K562 (cell line): ENCODE data around the gene RBMX. TPM values are rescaled to one million over a fixed set of nuclear protein-coding genes. Genes with fewer than 3 reads are reported as not detected.
A peak's percentile ranks its signal among the peaks of the same experiment; 100 is the strongest.

Experiments used
- BRD4 ChIP-seq: fragments of 200-600 bp; sonication (generic); IDR thresholded peaks from 2 replicates; pipeline ENCODE4 v1.6.1; 2017; ENCODE audit warnings: inconsistent platforms
- EWSR1 ChIP-seq: fragments of 450-650 bp; IDR thresholded peaks from 2 replicates; pipeline ENCODE4 v1.6.1; 2018; ENCODE audit warnings: borderline replicate concordance, mild to moderate bottlenecking, low read depth, moderate library complexity; ENCODE audit not compliant: partially characterized antibody
- JUN ChIP-seq, 2 experiments: sonication (generic) in 1 of 2; formaldehyde crosslinking in 1 of 2; IDR thresholded peaks; 2 replicates each; pipeline versions ENCODE4 v1.6.1 to v1.8.0; 2012 to 2022; ENCODE audit warnings: borderline replicate concordance in 2 of 2, mild to moderate bottlenecking in 2 of 2, improper control_type of control experiment in 1 of 2, low read depth in 1 of 2, low read length in 1 of 2, missing genetic modification reagents in 1 of 2
- KDM1A ChIP-seq, 2 experiments: fragments of 450-650 bp; IDR thresholded peaks; 2 replicates each; pipeline ENCODE4 v1.6.1; 2016; ENCODE audit warnings: mild to moderate bottlenecking in 2 of 2
- MCM3 ChIP-seq: fragments of 450-650 bp; IDR thresholded peaks from 2 replicates; pipeline ENCODE4 v1.6.1; 2016
- NR2C2 ChIP-seq, 2 experiments: fragments of 200-800 bp in 1 of 2; sonication (Bioruptor generic) in 1 of 2; sonication (generic) in 1 of 2; formaldehyde crosslinking in 1 of 2; IDR thresholded peaks; 2 replicates each; pipeline versions ENCODE4 v1.6.1 to v1.8.0; 2016 to 2022; ENCODE audit warnings: mild to moderate bottlenecking in 1 of 2, missing compliant biosample characterization in 1 of 2, missing genetic modification characterization in 1 of 2, missing genetic modification reagents in 1 of 2
- PHTF2 ChIP-seq: fragments of 250-450 bp; sonication (Bioruptor Pico); IDR thresholded peaks from 2 replicates; pipeline ENCODE4 v1.5.0; 2021; ENCODE audit warnings: mild to moderate bottlenecking
- PTBP1 ChIP-seq: fragments of 200-400 bp; formaldehyde crosslinking; IDR thresholded peaks from 2 replicates; pipeline ENCODE4 v1.6.1; 2017; ENCODE audit warnings: low read depth, low read length
- SLC30A9 ChIP-seq: fragments of 250-450 bp; sonication (Bioruptor Pico); IDR thresholded peaks from 2 replicates; pipeline ENCODE4 v1.8.0; 2022; ENCODE audit warnings: mild to moderate bottlenecking, moderate library complexity
- SMARCA5 ChIP-seq: fragments of 450-650 bp; IDR thresholded peaks from 2 replicates; pipeline ENCODE4 v1.6.1; 2016
- SRSF1 ChIP-seq: fragments of 200-400 bp; formaldehyde crosslinking; IDR thresholded peaks from 2 replicates; pipeline ENCODE4 v1.6.1; 2017; ENCODE audit warnings: mild to moderate bottlenecking, low read depth, low read length, moderate library complexity
- ZKSCAN1 ChIP-seq: fragments of 150-350 bp; IDR thresholded peaks from 2 replicates; pipeline ENCODE4 v1.6.1; 2016; ENCODE audit warnings: low read depth, low read length
- ZNF253 ChIP-seq: fragments of 250-450 bp; sonication (Bioruptor Pico); conservative IDR thresholded peaks from 2 replicates; pipeline ENCODE4 v1.6.1; 2021; ENCODE audit warnings: mild to moderate bottlenecking
- ZNF384 ChIP-seq: IDR thresholded peaks from 2 replicates; pipeline ENCODE4 v1.6.1; 2012; ENCODE audit warnings: low read depth, low read length, improper control_type of control experiment
- ZNF766 ChIP-seq: fragments of 200-800 bp; sonication (Bioruptor generic); conservative IDR thresholded peaks from 2 replicates; pipeline ENCODE4 v1.6.1; 2016; ENCODE audit warnings: missing genetic modification characterization, missing compliant biosample characterization
- ZNF785 ChIP-seq: fragments of 250-450 bp; sonication (Bioruptor Pico); IDR thresholded peaks from 2 replicates; pipeline ENCODE4 v1.4.0; 2020; ENCODE audit warnings: mild to moderate bottlenecking
- ZSCAN29 ChIP-seq: fragments of 450-650 bp; IDR thresholded peaks from 2 replicates; pipeline ENCODE4 v1.6.1; 2017
- polyA plus RNA-seq, 8 experiments: library from polyadenylated mRNA; depleted of rRNA in 4 of 8; stranded (reverse) in 5 of 8; unstranded in 3 of 8; fragments of >200 nt; fragmentation: Nextera tagmentation in 2 of 8; fragmentation: Illumina TruSeq in 1 of 8; extraction: Ambion mirVana in 2 of 8; extraction: Trizol in 1 of 8; gene quantifications; 2 replicates each; pipeline versions ENCODE4 v1.2.1 to v1.2.3, GENCODE V29; 2011 to 2014; ENCODE audit warnings: inconsistent platforms in 1 of 8, missing spikeins in 1 of 8
- total RNA-seq, 7 experiments: library from RNA; depleted of rRNA in 6 of 7; stranded (reverse); fragments of >200 nt in 6 of 7; fragmentation: Illumina TruSeq in 2 of 7; extraction: Trizol in 2 of 7; gene quantifications; 2 replicates each; pipeline versions ENCODE4 v1.2.1 to v1.2.3, GENCODE V29; 2011 to 2021; ENCODE audit warnings: low replicate concordance in 1 of 7
- TF ChIP-seq, protein P1 (sequence below): fragments of 450-650 bp; formaldehyde crosslinking; IDR thresholded peaks from 2 replicates; pipeline ENCODE4 v1.4.0; 2022; ENCODE audit warnings: missing genetic modification characterization
- TF ChIP-seq, protein P2 (sequence below), 2 experiments: fragments of 450-650 bp in 1 of 2; sonication (generic) in 1 of 2; formaldehyde crosslinking; conservative IDR thresholded peaks; 2 replicates each; pipeline versions ENCODE4 v1.4.0 to v1.8.1; 2020 to 2022; ENCODE audit warnings: mild to moderate bottlenecking in 1 of 2, missing genetic modification reagents in 1 of 2
- TF ChIP-seq, protein P3 (sequence below): sonication (generic); formaldehyde crosslinking; IDR thresholded peaks from 2 replicates; pipeline ENCODE4 v1.8.0; 2022; ENCODE audit warnings: mild to moderate bottlenecking, missing genetic modification reagents
- TF ChIP-seq, protein P4 (sequence below): IDR thresholded peaks from 2 replicates; pipeline ENCODE4 v1.6.1; 2012; ENCODE audit warnings: low read depth, low read length, improper control_type of control experiment, borderline replicate concordance
- TF ChIP-seq, protein P5 (sequence below): fragments of 250-450 bp; sonication (Bioruptor Pico); IDR thresholded peaks from 2 replicates; pipeline ENCODE4 v1.4.0; 2020; ENCODE audit warnings: mild to moderate bottlenecking, moderate library complexity, borderline replicate concordance

RBMX gene
- total and polyA plus RNA-seq, 9 of the 15 experiments (the other 6 are each of a cell fraction or from before 2014, with no cell fraction given), result 405 to 671 (median 540) TPM

DNA sequence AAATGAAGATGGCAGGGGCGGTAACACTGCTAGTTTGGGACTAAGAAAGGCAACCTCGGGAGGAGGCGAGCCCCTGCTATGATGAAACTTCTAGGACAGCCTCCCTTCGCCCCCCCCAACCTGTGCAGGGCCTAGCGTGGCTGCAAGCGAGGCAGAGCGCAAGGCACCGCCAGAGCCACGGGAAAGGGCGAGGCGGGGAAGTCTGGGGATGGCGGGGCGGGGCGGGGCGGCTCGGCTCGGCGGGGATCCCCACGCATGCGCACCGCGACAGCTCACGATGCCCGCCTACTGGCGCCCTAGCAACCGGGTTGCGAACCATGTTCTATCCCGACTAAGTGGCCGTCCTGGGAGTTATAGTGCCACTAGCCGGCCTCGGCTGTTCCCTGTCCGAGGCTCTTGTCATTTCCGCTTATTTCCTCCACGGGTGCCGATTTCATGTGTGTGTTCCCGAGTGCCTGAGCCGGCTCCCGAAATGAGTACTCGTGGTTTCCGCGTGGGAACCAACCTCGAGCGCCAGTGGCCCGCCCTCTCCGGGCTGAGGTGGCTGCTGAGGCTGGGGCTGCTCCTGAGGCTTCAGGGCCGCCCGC is 28.7 kb upstream of the RBMX start (continued):
- no peak for TF ChIP-seq SLC30A9 (CRISPR knock-in tag)
- TF ChIP-seq, protein P1, sequence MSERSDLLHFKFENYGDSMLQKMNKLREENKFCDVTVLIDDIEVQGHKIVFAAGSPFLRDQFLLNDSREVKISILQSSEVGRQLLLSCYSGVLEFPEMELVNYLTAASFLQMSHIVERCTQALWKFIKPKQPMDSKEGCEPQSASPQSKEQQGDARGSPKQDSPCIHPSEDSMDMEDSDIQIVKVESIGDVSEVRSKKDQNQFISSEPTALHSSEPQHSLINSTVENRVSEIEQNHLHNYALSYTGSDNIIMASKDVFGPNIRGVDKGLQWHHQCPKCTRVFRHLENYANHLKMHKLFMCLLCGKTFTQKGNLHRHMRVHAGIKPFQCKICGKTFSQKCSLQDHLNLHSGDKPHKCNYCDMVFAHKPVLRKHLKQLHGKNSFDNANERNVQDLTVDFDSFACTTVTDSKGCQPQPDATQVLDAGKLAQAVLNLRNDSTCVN (CRISPR knock-in tag), result no peak
- TF ChIP-seq KDM1A (IDR thresholded peaks at IDR 0.05), result no peak
- TF ChIP-seq JUN (IDR thresholded peaks at IDR 0.05; ENCODE audit: borderline replicate concordance, low read depth, low read length), result no peak
- TF ChIP-seq JUN (CRISPR knock-in tag; IDR thresholded peaks at IDR 0.05; ENCODE audit: borderline replicate concordance), result 0 out of 2 replicates have a peak, but pooled peaks have one; percentile 17
- TF ChIP-seq, protein P2, sequence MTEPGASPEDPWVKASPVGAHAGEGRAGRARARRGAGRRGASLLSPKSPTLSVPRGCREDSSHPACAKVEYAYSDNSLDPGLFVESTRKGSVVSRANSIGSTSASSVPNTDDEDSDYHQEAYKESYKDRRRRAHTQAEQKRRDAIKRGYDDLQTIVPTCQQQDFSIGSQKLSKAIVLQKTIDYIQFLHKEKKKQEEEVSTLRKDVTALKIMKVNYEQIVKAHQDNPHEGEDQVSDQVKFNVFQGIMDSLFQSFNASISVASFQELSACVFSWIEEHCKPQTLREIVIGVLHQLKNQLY (CRISPR knock-in tag; conservative IDR thresholded peaks at IDR 0.05), result no peak
- TF ChIP-seq, protein P3, sequence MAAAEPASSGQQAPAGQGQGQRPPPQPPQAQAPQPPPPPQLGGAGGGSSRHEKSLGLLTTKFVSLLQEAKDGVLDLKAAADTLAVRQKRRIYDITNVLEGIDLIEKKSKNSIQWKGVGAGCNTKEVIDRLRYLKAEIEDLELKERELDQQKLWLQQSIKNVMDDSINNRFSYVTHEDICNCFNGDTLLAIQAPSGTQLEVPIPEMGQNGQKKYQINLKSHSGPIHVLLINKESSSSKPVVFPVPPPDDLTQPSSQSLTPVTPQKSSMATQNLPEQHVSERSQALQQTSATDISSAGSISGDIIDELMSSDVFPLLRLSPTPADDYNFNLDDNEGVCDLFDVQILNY (CRISPR knock-in tag), result no peak
- no peak for TF ChIP-seq NR2C2 (CRISPR knock-in tag; IDR thresholded peaks at IDR 0.05)
- TF ChIP-seq NR2C2 (tag; IDR thresholded peaks at IDR 0.05), result 0 out of 2 replicates have a peak, but pooled peaks have one; percentile 5
- no peak for TF ChIP-seq PHTF2 (CRISPR knock-in tag)
- TF ChIP-seq ZNF766, result no peak
- TF ChIP-seq, protein P4, sequence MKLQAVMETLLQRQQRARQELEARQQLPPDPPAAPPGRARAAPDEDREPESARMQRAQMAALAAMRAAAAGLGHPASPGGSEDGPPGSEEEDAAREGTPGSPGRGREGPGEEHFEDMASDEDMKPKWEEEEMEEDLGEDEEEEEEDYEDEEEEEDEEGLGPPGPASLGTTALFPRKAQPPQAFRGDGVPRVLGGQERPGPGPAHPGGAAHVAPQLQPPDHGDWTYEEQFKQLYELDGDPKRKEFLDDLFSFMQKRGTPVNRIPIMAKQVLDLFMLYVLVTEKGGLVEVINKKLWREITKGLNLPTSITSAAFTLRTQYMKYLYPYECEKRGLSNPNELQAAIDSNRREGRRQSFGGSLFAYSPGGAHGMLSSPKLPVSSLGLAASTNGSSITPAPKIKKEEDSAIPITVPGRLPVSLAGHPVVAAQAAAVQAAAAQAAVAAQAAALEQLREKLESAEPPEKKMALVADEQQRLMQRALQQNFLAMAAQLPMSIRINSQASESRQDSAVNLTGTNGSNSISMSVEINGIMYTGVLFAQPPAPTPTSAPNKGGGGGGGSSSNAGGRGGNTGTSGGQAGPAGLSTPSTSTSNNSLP, result no peak
- no peak for TF ChIP-seq EWSR1
- no peak for TF ChIP-seq ZNF384
- TF ChIP-seq ZKSCAN1, result no peak
- no peak for TF ChIP-seq PTBP1
- TF ChIP-seq ZNF253, result no peak
- TF ChIP-seq SRSF1, result no peak
- no peak for TF ChIP-seq BRD4
- TF ChIP-seq MCM3, result no peak
- TF ChIP-seq SMARCA5, result no peak
- no peak for TF ChIP-seq ZNF785 (CRISPR knock-in tag)
- no peak for TF ChIP-seq ZSCAN29
- TF ChIP-seq, protein P5, sequence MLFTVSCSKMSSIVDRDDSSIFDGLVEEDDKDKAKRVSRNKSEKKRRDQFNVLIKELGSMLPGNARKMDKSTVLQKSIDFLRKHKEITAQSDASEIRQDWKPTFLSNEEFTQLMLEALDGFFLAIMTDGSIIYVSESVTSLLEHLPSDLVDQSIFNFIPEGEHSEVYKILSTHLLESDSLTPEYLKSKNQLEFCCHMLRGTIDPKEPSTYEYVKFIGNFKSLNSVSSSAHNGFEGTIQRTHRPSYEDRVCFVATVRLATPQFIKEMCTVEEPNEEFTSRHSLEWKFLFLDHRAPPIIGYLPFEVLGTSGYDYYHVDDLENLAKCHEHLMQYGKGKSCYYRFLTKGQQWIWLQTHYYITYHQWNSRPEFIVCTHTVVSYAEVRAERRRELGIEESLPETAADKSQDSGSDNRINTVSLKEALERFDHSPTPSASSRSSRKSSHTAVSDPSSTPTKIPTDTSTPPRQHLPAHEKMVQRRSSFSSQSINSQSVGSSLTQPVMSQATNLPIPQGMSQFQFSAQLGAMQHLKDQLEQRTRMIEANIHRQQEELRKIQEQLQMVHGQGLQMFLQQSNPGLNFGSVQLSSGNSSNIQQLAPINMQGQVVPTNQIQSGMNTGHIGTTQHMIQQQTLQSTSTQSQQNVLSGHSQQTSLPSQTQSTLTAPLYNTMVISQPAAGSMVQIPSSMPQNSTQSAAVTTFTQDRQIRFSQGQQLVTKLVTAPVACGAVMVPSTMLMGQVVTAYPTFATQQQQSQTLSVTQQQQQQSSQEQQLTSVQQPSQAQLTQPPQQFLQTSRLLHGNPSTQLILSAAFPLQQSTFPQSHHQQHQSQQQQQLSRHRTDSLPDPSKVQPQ (CRISPR knock-in tag), result no peak
